ENCODE results near the gene HLCS. TPM values are rescaled to one million over a fixed set of nuclear protein-coding genes. Genes with fewer than 3 reads are reported as not detected.
"Not testable (repeated sequence)": the region's sequence is repeated elsewhere in the genome, so short reads cannot be mapped to it uniquely, and the experiment has no call there.

The HLCS gene
- total RNA-seq, 1 donor from 2014 or later: 10.7 TPM

DNA sequence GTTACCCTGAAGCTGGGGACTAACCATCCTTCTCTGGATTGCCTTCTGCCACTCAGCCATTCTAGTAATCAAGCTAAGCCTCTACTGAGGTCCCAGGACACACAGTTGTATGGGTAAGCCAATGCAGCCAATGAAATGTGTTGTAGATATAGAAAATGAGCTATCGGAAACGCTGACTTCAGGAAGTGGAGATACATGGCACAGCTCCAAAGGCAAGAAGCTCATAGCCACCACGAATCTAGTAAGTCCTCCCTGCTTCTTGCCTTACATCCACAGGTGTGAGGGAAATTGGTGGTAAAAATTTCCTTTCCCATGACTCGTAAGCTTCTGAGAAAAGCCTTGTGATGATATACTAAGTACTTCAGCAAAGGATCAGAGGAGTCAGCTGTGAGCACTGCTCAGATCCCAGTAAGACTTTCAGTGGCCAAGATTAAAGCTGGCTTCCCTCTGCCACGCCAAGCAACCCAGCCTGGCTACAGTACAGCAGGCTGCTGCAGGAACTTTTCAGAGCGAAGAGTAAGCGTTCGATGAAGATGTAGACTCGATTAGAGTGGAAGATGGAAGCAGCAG is 149.8 kb downstream of the HLCS start:
- no peak overlapping the region for H3K4me3 ChIP-seq
- no peak for DNase-seq (ENCODE audit: low spot score in 2 of 2)
- no peaks in the 10 kb centered on the region for H3K9me3 ChIP-seq
- TF ChIP-seq, protein P1, sequence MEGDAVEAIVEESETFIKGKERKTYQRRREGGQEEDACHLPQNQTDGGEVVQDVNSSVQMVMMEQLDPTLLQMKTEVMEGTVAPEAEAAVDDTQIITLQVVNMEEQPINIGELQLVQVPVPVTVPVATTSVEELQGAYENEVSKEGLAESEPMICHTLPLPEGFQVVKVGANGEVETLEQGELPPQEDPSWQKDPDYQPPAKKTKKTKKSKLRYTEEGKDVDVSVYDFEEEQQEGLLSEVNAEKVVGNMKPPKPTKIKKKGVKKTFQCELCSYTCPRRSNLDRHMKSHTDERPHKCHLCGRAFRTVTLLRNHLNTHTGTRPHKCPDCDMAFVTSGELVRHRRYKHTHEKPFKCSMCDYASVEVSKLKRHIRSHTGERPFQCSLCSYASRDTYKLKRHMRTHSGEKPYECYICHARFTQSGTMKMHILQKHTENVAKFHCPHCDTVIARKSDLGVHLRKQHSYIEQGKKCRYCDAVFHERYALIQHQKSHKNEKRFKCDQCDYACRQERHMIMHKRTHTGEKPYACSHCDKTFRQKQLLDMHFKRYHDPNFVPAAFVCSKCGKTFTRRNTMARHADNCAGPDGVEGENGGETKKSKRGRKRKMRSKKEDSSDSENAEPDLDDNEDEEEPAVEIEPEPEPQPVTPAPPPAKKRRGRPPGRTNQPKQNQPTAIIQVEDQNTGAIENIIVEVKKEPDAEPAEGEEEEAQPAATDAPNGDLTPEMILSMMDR (IDR thresholded peaks at IDR 0.05): no peak
- H3K4me1 ChIP-seq: no peaks in the 10 kb centered on the region
- H3K36me3 ChIP-seq: no peaks in the 10 kb centered on the region
- H3K27ac ChIP-seq: no peak overlapping the region
- intact Hi-C loops (cut with DNase I): no loop called here
- no peaks in the 10 kb centered on the region for H3K27me3 ChIP-seq

- H3K4me1 ChIP-seq; H3K4me3 ChIP-seq; H3K27ac ChIP-seq; intact Hi-C loops (cut with DNase I); H3K9me3 ChIP-seq; H3K36me3 ChIP-seq; DNase-seq (ENCODE audit: low spot score in 2 of 2); H3K27me3 ChIP-seq: not testable (repeated sequence)
Observed at GRCh38 chr21:36816026-36816425, 150.4 kb downstream of the HLCS start.

- Histone ChIP-seq H3K4me1 (no peaks in the 10 kb centered on the region), H3K9me3 (no peaks in the 10 kb centered on the region), H3K4me3 (no peak overlapping the region), H3K27me3 (no peaks in the 10 kb centered on the region), H3K36me3 (no peaks in the 10 kb centered on the region), H3K27ac (no peak overlapping the region)
- DNase-seq (ENCODE audit: low spot score in 2 of 2): no peak
- TF ChIP-seq, protein P1 (IDR thresholded peaks at IDR 0.05): no peak
- intact Hi-C loops (cut with DNase I): no loop called here
Observed at GRCh38 chr21:36815284-36815683, 151.2 kb downstream of the HLCS start.

DNA sequence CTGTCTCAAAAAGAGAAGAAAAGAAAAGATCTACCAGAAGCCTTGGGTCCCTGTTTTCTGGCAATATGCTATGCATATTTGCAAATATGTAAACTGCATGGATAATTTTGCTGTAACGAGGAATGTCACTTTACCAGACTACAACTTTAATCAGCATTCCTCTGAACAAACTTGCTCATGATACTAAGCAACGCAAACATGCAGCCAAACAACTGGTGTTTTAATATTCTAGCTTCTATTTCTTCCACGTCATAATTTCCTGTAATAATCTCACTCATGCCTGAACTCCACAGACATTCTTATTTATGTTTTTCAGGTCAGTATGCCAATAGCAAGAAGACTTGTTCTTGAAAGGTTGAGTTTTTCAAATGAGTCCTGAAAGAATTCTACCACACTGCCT is 153.4 kb downstream of the HLCS start:
- H3K4me1 ChIP-seq: no peaks in the 10 kb centered on the region
- no peaks in the 10 kb centered on the region for H3K36me3 ChIP-seq
- H3K4me3 ChIP-seq: no peak overlapping the region
- H3K27me3 ChIP-seq: no peaks in the 10 kb centered on the region
- no peak for DNase-seq (ENCODE audit: low spot score in 2 of 2)
- intact Hi-C loops (cut with DNase I): no loop called here
- no peak overlapping the region for H3K27ac ChIP-seq
- TF ChIP-seq, protein P1 (IDR thresholded peaks at IDR 0.05): no peak
- no peaks in the 10 kb centered on the region for H3K9me3 ChIP-seq

GRCh38 chr21:36811762-36812161 is 154.7 kb downstream of the HLCS start:
- no peaks in the 10 kb centered on the region for H3K4me1 ChIP-seq
- no peak overlapping the region for H3K4me3 ChIP-seq
- H3K27ac ChIP-seq: no peak overlapping the region
- no peaks in the 10 kb centered on the region for H3K9me3 ChIP-seq
- no peaks in the 10 kb centered on the region for H3K36me3 ChIP-seq
- DNase-seq (ENCODE audit: low spot score in 2 of 2): no peak
- TF ChIP-seq, protein P1 (IDR thresholded peaks at IDR 0.05): no peak
- intact Hi-C loops (cut with DNase I): no loop called here
- no peaks in the 10 kb centered on the region for H3K27me3 ChIP-seq

DNA sequence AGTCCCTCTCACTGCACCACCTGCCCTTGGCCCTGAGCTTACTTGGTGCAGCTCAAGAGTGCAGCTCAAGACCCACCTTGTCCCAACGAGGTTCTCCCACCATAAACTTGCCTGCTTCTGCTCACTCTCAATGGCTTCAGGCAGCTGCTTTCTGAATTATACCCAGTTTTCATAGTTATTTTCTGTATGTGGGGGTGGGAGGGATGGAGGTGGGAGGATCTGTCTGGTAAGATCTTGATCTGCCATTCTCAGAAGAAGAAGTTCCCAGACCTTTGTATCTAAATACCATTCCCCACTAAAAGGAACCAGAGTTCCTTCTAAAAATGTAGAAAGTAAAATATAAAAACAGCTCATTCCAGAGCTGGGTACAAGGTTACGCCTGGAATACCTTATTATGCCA is 156.0 kb downstream of the HLCS start:
- H3K4me1 ChIP-seq: no peaks in the 10 kb centered on the region
- H3K27ac ChIP-seq: no peak overlapping the region
- no peaks in the 10 kb centered on the region for H3K36me3 ChIP-seq
- intact Hi-C loops (cut with DNase I): no loop called here
- TF ChIP-seq, protein P1 (IDR thresholded peaks at IDR 0.05): no peak
- H3K4me3 ChIP-seq: no peak overlapping the region
- H3K9me3 ChIP-seq: no peaks in the 10 kb centered on the region
- no peak for DNase-seq (ENCODE audit: low spot score in 2 of 2)
- H3K27me3 ChIP-seq: no peaks in the 10 kb centered on the region

All from ascending aorta (tissue), 2 donors.